ENCODE data around the gene NDUFAF3. TPM values are rescaled to one million over a fixed set of nuclear protein-coding genes. Genes with fewer than 3 reads are reported as not detected.
A peak's percentile ranks its signal among the peaks of the same experiment; 100 is the strongest.

The NDUFAF3 gene
- total RNA-seq, 1 experiment from 2014 or later: 91.0 TPM

DNA sequence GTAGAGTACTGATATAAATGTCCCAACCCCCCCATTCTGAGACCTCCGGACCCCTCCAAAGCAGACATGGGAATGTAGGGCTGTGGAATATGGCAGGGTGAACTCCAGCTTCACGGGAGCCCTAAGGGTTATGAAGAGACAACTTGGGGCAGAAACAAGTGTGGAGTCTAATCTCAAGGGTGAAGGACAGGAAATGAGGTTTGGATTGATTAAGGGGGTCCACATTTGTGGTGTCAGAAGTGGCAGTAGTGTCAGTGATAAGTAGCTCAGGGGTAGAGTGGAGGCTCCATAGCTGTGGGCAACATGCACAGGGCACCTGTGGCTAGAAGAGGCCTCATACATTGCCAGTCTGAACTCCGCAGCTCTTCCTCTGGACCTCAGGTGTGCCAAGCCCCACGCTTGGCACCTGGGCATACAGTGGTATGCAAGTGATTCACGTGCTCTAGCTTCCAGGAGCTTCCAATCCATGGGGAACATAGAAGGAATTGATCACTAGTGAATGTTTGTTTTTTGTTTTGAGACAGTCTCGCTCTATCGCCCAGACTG lies 36.0 kb upstream of the NDUFAF3 start:
- POLR2A ChIA-PET: interaction anchor here (5.1 kb wide), 1 partner anchor 36 kb away, joined by 30 read pairs; the partner anchor contains the start of gene NDUFAF3
- BruUV-seq (replicated peaks): no TSS peak
- no peak for ATAC-seq
- no peak overlapping the region for H2AFZ ChIP-seq (ENCODE audit: low read depth, low read length, poor library complexity, severe bottlenecking)
- no peak overlapping the region for H3K27ac ChIP-seq (ENCODE audit: low read depth, low read length)
- H3K79me2 ChIP-seq (ENCODE audit: insufficient read depth, low read length): peaks cover 19% of the 10 kb centered on the region
- H3K4me1 ChIP-seq (ENCODE audit: control insufficient read depth in 1 of 2, insufficient read depth in 2 of 2, low read length in 2 of 2): peaks cover 17% of the 10 kb centered on the region in 2 experiments
- no peak overlapping the region for H3K4me2 ChIP-seq (ENCODE audit: low read length)
- H3K36me3 ChIP-seq (ENCODE audit: control insufficient read depth in 1 of 2, insufficient read depth in 2 of 2, low read length in 2 of 2): peaks cover 17 to 31% of the 10 kb centered on the region in 2 experiments
- H3K4me3 ChIP-seq (replicated peaks in 1 of 2; ENCODE audit: low read depth in 1 of 2, low read length in 2 of 2): no peak overlapping the region
- H3K9ac ChIP-seq (ENCODE audit: low read length): no peak overlapping the region
- TF ChIP-seq TCF7L2 (IDR thresholded peaks at IDR 0.05; ENCODE audit: borderline replicate concordance, extremely low read depth, insufficient read depth, insufficient read length) (no peak), ZFX (IDR thresholded peaks at IDR 0.05) (no peak), ZNF274 (IDR thresholded peaks at IDR 0.05; ENCODE audit: low read depth, low read length) (no peak), EZH2 (IDR thresholded peaks at IDR 0.05) (no peak)
- TF ChIP-seq, protein P1, sequence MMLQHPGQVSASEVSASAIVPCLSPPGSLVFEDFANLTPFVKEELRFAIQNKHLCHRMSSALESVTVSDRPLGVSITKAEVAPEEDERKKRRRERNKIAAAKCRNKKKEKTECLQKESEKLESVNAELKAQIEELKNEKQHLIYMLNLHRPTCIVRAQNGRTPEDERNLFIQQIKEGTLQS (IDR thresholded peaks at IDR 0.05): no peak
- H3K27me3 ChIP-seq (ENCODE audit: insufficient read depth, low read length): no peaks in the 10 kb centered on the region
- no peaks in the 10 kb centered on the region for H4K20me1 ChIP-seq (ENCODE audit: insufficient read depth)
- RAD21 ChIA-PET (ENCODE audit: low non-redundant PET in 1 of 2, low total read pairs in 2 of 2, uncharacterized antibody in 2 of 2, unreplicated experiment in 2 of 2): no interaction called here
- no peaks in the 10 kb centered on the region for H3K9me2 ChIP-seq (ENCODE audit: insufficient read depth)
- CTCF ChIA-PET: no interaction called here
- DNase-seq (ENCODE audit: low read depth, low spot score): no peak
- intact Hi-C loops (cut with micrococcal nuclease): no loop called here
- H3K9me3 ChIP-seq (ENCODE audit: control insufficient read depth in 1 of 2, insufficient read depth in 1 of 2, low read depth in 1 of 2, low read length in 2 of 2): no peaks in the 10 kb centered on the region

GRCh38 chr3:48989126-48989795 lies 32.7 kb upstream of the NDUFAF3 start:
- Histone ChIP-seq H3K79me2 (ENCODE audit: insufficient read depth, low read length) (peaks cover 42% of the 10 kb centered on the region), H3K4me2 (ENCODE audit: low read length) (peak overlapping the region; percentile 85), H3K9me3 (ENCODE audit: control insufficient read depth in 1 of 2, insufficient read depth in 1 of 2, low read depth in 1 of 2, low read length in 2 of 2) (no peaks in the 10 kb centered on the region), H3K9ac (ENCODE audit: low read length) (peak overlapping the region; percentile 83), H3K36me3 (ENCODE audit: control insufficient read depth in 1 of 2, insufficient read depth in 2 of 2, low read length in 2 of 2) (peaks cover 4 to 8% of the 10 kb centered on the region in 2 experiments; a peak in 3 of 4 replicates), H3K9me2 (ENCODE audit: insufficient read depth) (no peaks in the 10 kb centered on the region), H4K20me1 (ENCODE audit: insufficient read depth) (no peaks in the 10 kb centered on the region), H3K4me1 (ENCODE audit: control insufficient read depth in 1 of 2, insufficient read depth in 2 of 2, low read length in 2 of 2) (peaks cover 23 to 27% of the 10 kb centered on the region in 2 experiments), H3K4me3 (replicated peaks in 1 of 2; ENCODE audit: low read depth in 1 of 2, low read length in 2 of 2) (peak overlapping the region; percentile 76 to 80), H3K27ac (ENCODE audit: low read depth, low read length) (peak overlapping the region; percentile 98), H3K27me3 (ENCODE audit: insufficient read depth, low read length) (no peaks in the 10 kb centered on the region), H2AFZ (ENCODE audit: low read depth, low read length, poor library complexity, severe bottlenecking) (no peak overlapping the region)
- DNase-seq (ENCODE audit: low read depth, low spot score) (no peak), ATAC-seq (peak; percentile 23)
- TSS peak; percentile 81 for BruUV-seq (replicated peaks)
- intact Hi-C loops (cut with micrococcal nuclease): loop anchor here (1.0 to 2.0 kb wide), 3 partner anchors 32 to 170 kb away; partner anchors contain the start of gene LAMB2
- RAD21 ChIA-PET (ENCODE audit: low non-redundant PET in 1 of 2, low total read pairs in 2 of 2, uncharacterized antibody in 2 of 2, unreplicated experiment in 2 of 2): interaction anchor here in 1 of 2 experiments (0.6 kb wide), 1 partner anchor 306 kb away, joined by 3 read pairs; no protein-coding TSS in a partner anchor
- TF ChIP-seq JUND (IDR thresholded peaks at IDR 0.05): no peak
- TF ChIP-seq, protein P2, sequence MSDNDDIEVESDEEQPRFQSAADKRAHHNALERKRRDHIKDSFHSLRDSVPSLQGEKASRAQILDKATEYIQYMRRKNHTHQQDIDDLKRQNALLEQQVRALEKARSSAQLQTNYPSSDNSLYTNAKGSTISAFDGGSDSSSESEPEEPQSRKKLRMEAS (IDR thresholded peaks at IDR 0.05): peak; percentile 30; the same call in 1 of the 2 replicates
- POLR2A ChIA-PET: interaction anchor here (1.2 to 5.1 kb wide), 4 partner anchors 11 to 40 kb away, joined by 3 to 30 read pairs (median 14); partner anchors contain the start of genes IMPDH2, NDUFAF3 and WDR6
- CTCF ChIA-PET: interaction anchor here (1.2 to 3.5 kb wide), 5 partner anchors 18 to 40 kb away, joined by 3 to 42 read pairs (median 15); partner anchors contain the start of genes DALRD3, NDUFAF3 and WDR6

All from HCT116 (cell line).